HEK293 (cell line): Measurements from ENCODE around the gene WDR86.

Experiments used
- CTCF ChIA-PET: fragments of 350-600 bp; formaldehyde crosslinking; extraction: SDS; loops from one replicate; lab custom pipeline; 2021; ENCODE audit warnings: antibody characterized with exemption; lab: Yijun Ruan, JAX
- POLR2A ChIA-PET: fragments of 300-600 bp; formaldehyde crosslinking; extraction: SDS; loops from one replicate; lab custom pipeline; 2020; ENCODE audit warnings: antibody characterized with exemption, inconsistent platforms; lab: Yijun Ruan, JAX
- H3K27ac ChIP-seq: fragments of 200-500 bp; sonication (Bioruptor generic); 2 replicates; pipeline ENCODE4 v1.5.1; 2014; ENCODE audit warnings: low read depth, low read length, control low read depth, inconsistent platforms; ENCODE audit errors: extremely low read depth
- H3K36me3 ChIP-seq, 2 experiments: fragments of 200-500 bp in 1 of 2; sonication (Bioruptor generic) in 1 of 2; 1 replicate in 1 of 2; 2 replicates in 1 of 2; pipeline ENCODE4 v1.5.1; 2014 to 2017; ENCODE audit warnings: inconsistent platforms in 2 of 2, low read length in 2 of 2; ENCODE audit not compliant: control insufficient read depth in 2 of 2, insufficient read depth in 1 of 2
- H3K4me1 ChIP-seq: fragments of 200-500 bp; sonication (Bioruptor generic); 2 replicates; pipeline ENCODE4 v1.5.1; 2014; ENCODE audit warnings: mild to moderate bottlenecking, low read length, inconsistent platforms; ENCODE audit not compliant: control insufficient read depth, insufficient read depth
- H3K4me3 ChIP-seq: 2 replicates; pipeline ENCODE4 v1.5.1; 2011; ENCODE audit warnings: low read depth, mild to moderate bottlenecking, control low read depth, low read length, moderate library complexity
- H3K9me3 ChIP-seq: fragments of 200-500 bp; sonication (Bioruptor generic); 2 replicates; pipeline ENCODE4 v1.5.1; 2014; ENCODE audit warnings: low read depth, low read length, inconsistent platforms; ENCODE audit not compliant: control insufficient read depth, insufficient read depth
- BCL11A ChIP-seq: fragments of 450-650 bp; formaldehyde crosslinking; IDR thresholded peaks from 2 replicates; pipeline ENCODE4 v1.5.1; 2016; ENCODE audit warnings: low read depth, missing biosample characterization, missing genetic modification characterization
- BCL11B ChIP-seq: fragments of 450-650 bp; formaldehyde crosslinking; IDR thresholded peaks from 2 replicates; pipeline ENCODE4 v1.5.1; 2016; ENCODE audit warnings: low read depth, missing biosample characterization, missing genetic modification characterization
- HOXA7 ChIP-seq: sonication (generic); formaldehyde crosslinking; IDR thresholded peaks from 2 replicates; pipeline ENCODE4 v1.8.1; 2022; ENCODE audit warnings: missing genetic modification reagents, borderline replicate concordance
- IKZF3 ChIP-seq: fragments of 450-650 bp; IDR thresholded peaks from 2 replicates; pipeline ENCODE4 v1.5.0; 2018; ENCODE audit warnings: missing biosample characterization, mild to moderate bottlenecking, missing genetic modification characterization, moderate library complexity
- INSM2 ChIP-seq: fragments of 450-650 bp; formaldehyde crosslinking; IDR thresholded peaks from 2 replicates; pipeline ENCODE4 v1.5.1; 2016; ENCODE audit warnings: missing biosample characterization, missing genetic modification characterization
- PRDM1 ChIP-seq: fragments of 450-650 bp; formaldehyde crosslinking; IDR thresholded peaks from 2 replicates; pipeline ENCODE4; 2016; ENCODE audit warnings: missing biosample characterization, missing genetic modification characterization
- SETDB1 ChIP-seq: IDR thresholded peaks from one replicate; pipeline ENCODE4 v1.6.1; 2017; ENCODE audit warnings: mild to moderate bottlenecking, low read length, moderate library complexity, mixed read lengths; ENCODE audit not compliant: insufficient read length
- ZFP37 ChIP-seq: fragments of 450-650 bp; formaldehyde crosslinking; IDR thresholded peaks from 2 replicates; pipeline ENCODE4 v1.5.1; 2016; ENCODE audit warnings: missing biosample characterization, missing genetic modification characterization
- ZNF138 ChIP-seq: fragments of 450-650 bp; formaldehyde crosslinking; IDR thresholded peaks from 2 replicates; pipeline ENCODE4 v1.5.1; 2016; ENCODE audit warnings: missing biosample characterization, missing genetic modification characterization, borderline replicate concordance
- ZNF155 ChIP-seq: fragments of 450-650 bp; formaldehyde crosslinking; IDR thresholded peaks from 2 replicates; pipeline ENCODE4 v1.5.1; 2016; ENCODE audit warnings: missing biosample characterization, missing genetic modification characterization
- ZNF157 ChIP-seq: fragments of 450-650 bp; formaldehyde crosslinking; IDR thresholded peaks from 2 replicates; pipeline ENCODE4 v1.5.1; 2016; ENCODE audit warnings: missing biosample characterization, missing genetic modification characterization
- ZNF16 ChIP-seq: fragments of 450-650 bp; formaldehyde crosslinking; IDR thresholded peaks from 2 replicates; pipeline ENCODE4 v1.5.1; 2016; ENCODE audit warnings: low read depth, missing biosample characterization, missing genetic modification characterization
- ZNF184 ChIP-seq: fragments of 450-650 bp; IDR thresholded peaks from 2 replicates; pipeline ENCODE4 v1.5.1; 2018; ENCODE audit warnings: missing biosample characterization, mild to moderate bottlenecking, missing genetic modification characterization
- ZNF2 ChIP-seq: fragments of 450-650 bp; formaldehyde crosslinking; IDR thresholded peaks from 2 replicates; pipeline ENCODE4 v1.5.1; 2016; ENCODE audit warnings: missing biosample characterization, missing genetic modification characterization
- ZNF214 ChIP-seq: fragments of 450-650 bp; formaldehyde crosslinking; IDR thresholded peaks from 2 replicates; pipeline ENCODE4 v1.5.1; 2017; ENCODE audit warnings: missing biosample characterization, mild to moderate bottlenecking, missing genetic modification characterization, borderline replicate concordance
- ZNF366 ChIP-seq: fragments of 450-650 bp; formaldehyde crosslinking; conservative IDR thresholded peaks from 2 replicates; pipeline ENCODE4 v1.5.1; 2016; ENCODE audit warnings: missing biosample characterization, missing genetic modification characterization
- ZNF518A ChIP-seq: fragments of 450-650 bp; formaldehyde crosslinking; conservative IDR thresholded peaks from 2 replicates; pipeline ENCODE4 v1.5.1; 2016; ENCODE audit warnings: low read depth, missing biosample characterization, missing genetic modification characterization
- ZNF701 ChIP-seq: fragments of 450-650 bp; formaldehyde crosslinking; IDR thresholded peaks from 2 replicates; pipeline ENCODE4 v1.5.1; 2016; ENCODE audit warnings: missing biosample characterization, missing genetic modification characterization
- TF ChIP-seq, protein P1 (sequence below): fragments of 450-650 bp; formaldehyde crosslinking; IDR thresholded peaks from 2 replicates; pipeline ENCODE4 v1.5.1; 2016; ENCODE audit warnings: missing biosample characterization, missing genetic modification characterization, borderline replicate concordance

The WDR86 gene

DNA sequence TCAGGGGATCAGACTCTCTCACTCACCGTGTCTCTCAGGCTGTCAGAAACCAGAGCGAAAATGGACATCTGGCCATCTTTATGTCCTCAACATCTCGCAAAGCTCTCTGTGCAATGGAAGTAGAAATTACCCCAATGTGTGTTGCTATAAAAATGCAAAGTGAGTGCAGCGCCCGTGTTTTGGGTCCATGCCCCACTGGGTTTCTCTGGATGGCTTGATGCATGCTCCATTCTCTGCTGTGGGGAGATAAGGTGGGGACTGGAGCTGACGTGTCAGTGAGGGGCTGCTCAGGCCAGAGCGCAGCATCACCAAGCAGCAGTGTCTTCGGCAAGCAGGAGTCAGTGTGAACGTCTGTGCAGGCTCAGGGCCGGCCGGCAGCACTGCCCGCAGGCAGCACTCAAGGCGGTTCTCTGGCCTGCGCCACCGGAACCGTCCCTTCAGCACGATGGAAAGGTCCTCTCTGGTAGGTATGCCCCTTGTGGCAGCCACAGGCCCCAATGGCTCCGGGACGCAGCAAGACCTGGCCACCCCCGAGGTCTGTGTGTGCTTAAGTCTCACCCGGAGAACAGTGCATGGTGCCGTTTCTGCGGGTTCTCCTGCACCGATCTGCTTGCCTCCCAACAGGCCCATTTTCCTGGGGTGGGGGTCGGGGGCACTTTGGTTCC lies 30.2 kb downstream of the WDR86 start (continued):
- TF ChIP-seq ZNF518A (tag by site-specific recombination) = no peak
- TF ChIP-seq ZNF155 = no peak
- no peak for TF ChIP-seq PRDM1 (tag by site-specific recombination)
- no peak for TF ChIP-seq ZNF214 (tag by site-specific recombination)
- no peak for TF ChIP-seq HOXA7 (CRISPR knock-in tag)
- TF ChIP-seq, protein P1, sequence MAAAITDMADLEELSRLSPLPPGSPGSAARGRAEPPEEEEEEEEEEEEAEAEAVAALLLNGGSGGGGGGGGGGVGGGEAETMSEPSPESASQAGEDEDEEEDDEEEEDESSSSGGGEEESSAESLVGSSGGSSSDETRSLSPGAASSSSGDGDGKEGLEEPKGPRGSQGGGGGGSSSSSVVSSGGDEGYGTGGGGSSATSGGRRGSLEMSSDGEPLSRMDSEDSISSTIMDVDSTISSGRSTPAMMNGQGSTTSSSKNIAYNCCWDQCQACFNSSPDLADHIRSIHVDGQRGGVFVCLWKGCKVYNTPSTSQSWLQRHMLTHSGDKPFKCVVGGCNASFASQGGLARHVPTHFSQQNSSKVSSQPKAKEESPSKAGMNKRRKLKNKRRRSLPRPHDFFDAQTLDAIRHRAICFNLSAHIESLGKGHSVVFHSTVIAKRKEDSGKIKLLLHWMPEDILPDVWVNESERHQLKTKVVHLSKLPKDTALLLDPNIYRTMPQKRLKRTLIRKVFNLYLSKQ (tag by site-specific recombination) = no peak
- TF ChIP-seq BCL11B = no peak
- no peak for TF ChIP-seq IKZF3

- Histone ChIP-seq H3K36me3 (peaks cover 0 to 53% of the 10 kb centered on the region in 2 experiments; a peak in 1 of 3 replicates), H3K27ac (no peak overlapping the region), H3K9me3 (no peaks in the 10 kb centered on the region), H3K4me1 (no peaks in the 10 kb centered on the region), H3K4me3 (no peak overlapping the region)
- no peak for TF ChIP-seq ZNF701 (tag by site-specific recombination)
- TF ChIP-seq ZNF184 = no peak
- TF ChIP-seq INSM2 (tag by site-specific recombination) = no peak
- TF ChIP-seq SETDB1 = no peak
- TF ChIP-seq ZNF2 (tag by site-specific recombination) = no peak
- TF ChIP-seq ZNF16 (tag by site-specific recombination) = no peak
- no peak for TF ChIP-seq ZNF138
- no peak for TF ChIP-seq ZNF366
- TF ChIP-seq BCL11A (tag by site-specific recombination) = no peak
- TF ChIP-seq ZFP37 (tag by site-specific recombination) = no peak
- no peak for TF ChIP-seq ZNF157 (tag by site-specific recombination)
- ChIA-PET POLR2A (no interaction called here), CTCF (interaction anchor here (0.6 to 1.2 kb wide), 3 partner anchors 11 to 396 kb away, joined by 3 to 6 read pairs (median 3); no protein-coding TSS in a partner anchor)
Measured at GRCh38 chr7:151379193-151379520, 30.7 kb downstream of the WDR86 start.
